Transverse colon (tissue), 3 donors: Measurements from ENCODE around the gene DCP2.

Source experiments
- CTCF ChIP-seq, 5 experiments: fragments of 200-600 bp in 3 of 5; fragments of 450-650 bp in 2 of 5; sonication (generic) in 3 of 5; IDR thresholded peaks; 1 replicate in 2 of 5; 2 replicates in 3 of 5; pipeline ENCODE4 v1.5.1; 2016 to 2017; ENCODE audit warnings: antibody characterized with exemption in 5 of 5, inconsistent platforms in 3 of 5, mild to moderate bottlenecking in 2 of 5, moderate library complexity in 1 of 5
- EP300 ChIP-seq: sonication (generic); formaldehyde crosslinking; IDR thresholded peaks from one replicate; pipeline ENCODE4 v1.6.1; 2017; ENCODE audit warnings: antibody characterized with exemption, low read depth
- POLR2A ChIP-seq: fragments of 450-650 bp; IDR thresholded peaks from one replicate; pipeline ENCODE4 v1.6.1; 2016; ENCODE audit warnings: antibody characterized with exemption, mild to moderate bottlenecking, moderate library complexity

GRCh38 chr5:113057557-113057984, 81.0 kb downstream of the DCP2 start:
- no peak for TF ChIP-seq EP300
- no peak for TF ChIP-seq CTCF (IDR thresholded peaks at IDR 0.05)
- TF ChIP-seq POLR2A = no peak
